K562 (cell line): Measurements from ENCODE around the gene ANO1. TPM values are rescaled to one million over a fixed set of nuclear protein-coding genes. Genes with fewer than 3 reads are reported as not detected.

Source experiments
- ADNP ChIP-seq: fragments of 200-800 bp; sonication (Bioruptor generic); IDR thresholded peaks from 2 replicates; pipeline ENCODE4 v1.6.1; 2016; ENCODE audit warnings: missing genetic modification characterization, missing compliant biosample characterization
- EZH2 ChIP-seq: IDR thresholded peaks from 2 replicates; pipeline ENCODE4 v1.6.1; 2012; ENCODE audit warnings: low read depth, mild to moderate bottlenecking, inconsistent platforms, low read length, borderline replicate concordance
- HINFP ChIP-seq: fragments of 450-650 bp; conservative IDR thresholded peaks from 2 replicates; pipeline ENCODE4 v1.6.1; 2016; ENCODE audit warnings: missing genetic modification characterization, low read depth, mild to moderate bottlenecking, control low read depth, missing compliant biosample characterization
- MAFG ChIP-seq: fragments of 450-650 bp; conservative IDR thresholded peaks from 2 replicates; pipeline ENCODE4 v1.6.1; 2016; ENCODE audit warnings: missing genetic modification characterization, missing compliant biosample characterization
- RNF219 ChIP-seq: fragments of 250-450 bp; sonication (Bioruptor Pico); IDR thresholded peaks from 2 replicates; pipeline ENCODE4 v1.5.0; 2022; ENCODE audit warnings: mild to moderate bottlenecking
- ZNF407 ChIP-seq: fragments of 450-650 bp; IDR thresholded peaks from 2 replicates; pipeline ENCODE4 v1.6.1; 2016; ENCODE audit warnings: low read depth
- ZNF445 ChIP-seq: fragments of 250-450 bp; sonication (Bioruptor Pico); IDR thresholded peaks from 2 replicates; pipeline ENCODE4 v1.4.0; 2020; ENCODE audit warnings: low read depth, mild to moderate bottlenecking, moderate library complexity
- polyA plus RNA-seq, 8 experiments: library from polyadenylated mRNA; depleted of rRNA in 4 of 8; stranded (reverse) in 5 of 8; unstranded in 3 of 8; fragments of >200 nt; fragmentation: Nextera tagmentation in 2 of 8; fragmentation: Illumina TruSeq in 1 of 8; extraction: Ambion mirVana in 2 of 8; extraction: Trizol in 1 of 8; gene quantifications; 2 replicates each; pipeline versions ENCODE4 v1.2.1 to v1.2.3, GENCODE V29; 2011 to 2014; ENCODE audit warnings: inconsistent platforms in 1 of 8, missing spikeins in 1 of 8
- total RNA-seq, 7 experiments: library from RNA; depleted of rRNA in 6 of 7; stranded (reverse); fragments of >200 nt in 6 of 7; fragmentation: Illumina TruSeq in 2 of 7; extraction: Trizol in 2 of 7; gene quantifications; 2 replicates each; pipeline versions ENCODE4 v1.2.1 to v1.2.3, GENCODE V29; 2011 to 2021; ENCODE audit warnings: low replicate concordance in 1 of 7

Gene ANO1
- total and polyA plus RNA-seq, 9 of the 15 experiments (the other 6 are each of a cell fraction or from before 2014, with no cell fraction given): not detected

GRCh38 chr11:70063121-70063520 lies 15.0 kb upstream of the ANO1 start (continued):
- TF ChIP-seq ZNF407: no peak
- TF ChIP-seq MAFG (tag): no peak
- no peak for TF ChIP-seq RNF219 (CRISPR knock-in tag)
- no peak for TF ChIP-seq ZNF445 (CRISPR knock-in tag)
- TF ChIP-seq ADNP: no peak
- TF ChIP-seq EZH2: no peak
- no peak for TF ChIP-seq HINFP (tag)
